Measurements from ENCODE around the gene MLIP.

DNA sequence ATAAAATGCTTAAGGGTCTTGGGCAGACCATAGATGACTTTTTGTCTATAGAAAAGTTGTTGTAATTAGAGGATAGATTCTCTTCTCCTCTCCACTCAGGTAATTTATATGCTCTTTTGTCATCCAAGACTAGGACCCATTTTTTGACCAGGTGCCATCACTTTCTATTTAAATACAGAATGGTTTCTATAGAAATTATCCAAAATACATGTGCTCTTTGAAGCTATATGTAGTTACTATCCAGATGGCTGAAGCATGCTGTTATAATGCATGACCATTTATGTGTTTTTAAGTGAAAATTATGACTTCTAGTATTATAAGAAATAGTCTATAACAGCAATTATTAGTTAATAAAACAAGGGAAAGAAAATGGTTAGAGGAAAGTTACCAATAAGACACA lies 3.0 kb upstream of the MLIP start:
- no peak for TF ChIP-seq EZH2phosphoT487 (IDR thresholded peaks at IDR 0.05; ENCODE audit: insufficient read depth, low read depth)
- TF ChIP-seq EZH2 (IDR thresholded peaks at IDR 0.05; ENCODE audit: insufficient read depth, poor library complexity, severe bottlenecking), result no peak
